GM12892 (cell line): ENCODE measurements around the gene ARL13B.

Experiments
- POLR2A ChIP-seq: IDR thresholded peaks from 2 replicates; pipeline ENCODE4 v1.6.1; 2011; ENCODE audit warnings: low read depth, low read length, control low read depth
- TAF1 ChIP-seq: IDR thresholded peaks from 2 replicates; pipeline ENCODE4 v1.6.1; 2011; ENCODE audit warnings: low read depth, mild to moderate bottlenecking, control low read depth, low read length, borderline replicate concordance

DNA sequence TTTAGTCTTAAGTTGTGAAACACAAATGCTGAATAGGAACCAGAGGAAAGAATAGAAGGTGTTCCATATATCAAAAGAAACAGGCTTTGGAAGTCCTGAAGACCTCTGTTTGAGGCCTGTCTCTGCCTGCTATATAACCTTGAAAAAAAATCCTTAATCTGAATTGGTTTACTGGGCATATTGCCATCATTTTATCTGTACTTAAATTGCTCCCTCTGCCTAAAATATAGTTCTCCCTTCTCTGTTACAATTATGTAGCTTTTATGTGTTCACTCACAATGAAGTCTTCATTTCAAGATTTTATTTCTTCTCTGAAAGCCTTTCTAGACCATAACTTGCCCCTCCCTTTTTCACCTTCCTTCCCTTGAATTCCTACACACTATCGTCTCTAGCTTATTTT is 21.2 kb downstream of the ARL13B start:
- TF ChIP-seq TAF1 (no peak), POLR2A (no peak)
